SK-N-SH (cell line): ENCODE measurements around the gene SLC23A1. TPM values are rescaled to one million over a fixed set of nuclear protein-coding genes. Genes with fewer than 3 reads are reported as not detected.

Source experiments
- CTCF ChIA-PET: fragments of 300-600, 350-600 bp; formaldehyde crosslinking; extraction: SDS; loops from one replicate; lab custom pipeline; 2021; lab: Yijun Ruan, JAX
- POLR2A ChIA-PET: fragments of 350-600 bp; sonication (Branson Sonifier 250); formaldehyde crosslinking; extraction: SDS; loops from one replicate; lab custom pipeline; 2020; ENCODE audit warnings: antibody characterized with exemption, inconsistent platforms; lab: Yijun Ruan, JAX
- DNase-seq: peaks from one replicate; pipeline ENCODE4 v3.0.0; 2012
- H2AFZ ChIP-seq: fragments of 200-600 bp; sonication (generic); 2 replicates; pipeline ENCODE4 v1.8.1; 2016; ENCODE audit warnings: antibody characterized with exemption, mild to moderate bottlenecking, low read depth
- H3F3A ChIP-seq: fragments of 200-600 bp; sonication (generic); replicated peaks from 2 replicates; pipeline ENCODE3; 2016; ENCODE audit warnings: antibody characterized with exemption, mild to moderate bottlenecking; ENCODE audit not compliant: insufficient read depth
- H3K27ac ChIP-seq, 2 experiments: fragments of 200-500 bp in 1 of 2; fragments of 200-600 bp in 1 of 2; sonication (Bioruptor generic) in 1 of 2; sonication (generic), shearing (Covaris generic) in 1 of 2; 2 replicates each; pipeline versions ENCODE4 v1.5.1 to v1.6.1; 2014 to 2016; ENCODE audit warnings: low read depth in 2 of 2, inconsistent platforms in 1 of 2, low read length in 1 of 2, mild to moderate bottlenecking in 1 of 2, mixed read lengths in 1 of 2
- H3K27me3 ChIP-seq: fragments of 200-600 bp; sonication (generic), shearing (Covaris generic); 2 replicates; pipeline ENCODE4 v1.6.1; 2016; ENCODE audit warnings: mixed run types; ENCODE audit not compliant: insufficient read depth
- H3K36me3 ChIP-seq, 2 experiments: fragments of 200-500 bp in 1 of 2; fragments of 200-600 bp in 1 of 2; sonication (Bioruptor generic) in 1 of 2; sonication (generic) in 1 of 2; replicated peaks in 1 of 2; 2 replicates each; pipeline versions ENCODE3 to v1.5.1; 2014 to 2016; ENCODE audit warnings: low read length in 1 of 2, mild to moderate bottlenecking in 1 of 2; ENCODE audit not compliant: insufficient read depth in 2 of 2, control insufficient read depth in 1 of 2
- H3K4me1 ChIP-seq, 2 experiments: fragments of 200-500 bp in 1 of 2; fragments of 200-600 bp in 1 of 2; sonication (Bioruptor generic) in 1 of 2; sonication (generic), shearing (Covaris generic) in 1 of 2; 2 replicates each; pipeline versions ENCODE4 v1.5.1 to v1.6.1; 2014 to 2016; ENCODE audit warnings: low read depth in 1 of 2, low read length in 1 of 2, mixed run types in 1 of 2; ENCODE audit not compliant: insufficient read depth in 2 of 2, control insufficient read depth in 1 of 2
- H3K4me2 ChIP-seq: fragments of 200-600 bp; sonication (generic), shearing (Covaris generic); 2 replicates; pipeline ENCODE4 v1.6.1; 2017; ENCODE audit warnings: mixed run types
- H3K4me3 ChIP-seq, 2 experiments: fragments of 200-500 bp in 1 of 2; fragments of 200-600 bp in 1 of 2; sonication (Bioruptor generic) in 1 of 2; sonication (generic), shearing (Covaris generic) in 1 of 2; 2 replicates each; pipeline versions ENCODE4 v1.5.1 to v1.8.1; 2014 to 2016; ENCODE audit warnings: low read depth in 2 of 2, inconsistent platforms in 1 of 2, low read length in 1 of 2, mild to moderate bottlenecking in 1 of 2, mixed read lengths in 1 of 2, moderate library complexity in 1 of 2
- H3K79me2 ChIP-seq: fragments of 200-600 bp; sonication (generic); 2 replicates; pipeline ENCODE4 v1.8.1; 2017; ENCODE audit warnings: mild to moderate bottlenecking; ENCODE audit not compliant: insufficient read depth
- H3K9ac ChIP-seq: fragments of 200-600 bp; sonication (generic); 2 replicates; pipeline ENCODE4 v1.6.1; 2017; ENCODE audit warnings: mixed run types
- H3K9me2 ChIP-seq: fragments of 200-600 bp; sonication (generic); 2 replicates; pipeline ENCODE4 v1.6.1; 2017; ENCODE audit warnings: mixed run types
- H3K9me3 ChIP-seq: fragments of 200-600 bp; sonication (generic); 2 replicates; pipeline ENCODE4 v1.6.1; 2017; ENCODE audit warnings: mixed run types, mild to moderate bottlenecking, moderate library complexity
- H4K20me1 ChIP-seq: fragments of 200-600 bp; sonication (generic); 2 replicates; pipeline ENCODE4 v1.6.1; 2017; ENCODE audit warnings: mild to moderate bottlenecking, mixed run types; ENCODE audit not compliant: insufficient read depth
- CHD2 ChIP-seq: fragments of 150-350 bp; IDR thresholded peaks from 2 replicates; pipeline ENCODE4 v1.6.1; 2018; ENCODE audit warnings: low read length; ENCODE audit not compliant: partially characterized antibody
- ELF1 ChIP-seq: IDR thresholded peaks from 2 replicates; pipeline ENCODE4 v1.4.0; 2012
- EP300 ChIP-seq, 2 experiments: IDR thresholded peaks; 2 replicates each; pipeline versions ENCODE4 v1.4.0 to v1.6.1; 2012; ENCODE audit warnings: borderline replicate concordance in 1 of 2, low read depth in 1 of 2, low read length in 1 of 2
- GABPA ChIP-seq: IDR thresholded peaks from 2 replicates; pipeline ENCODE4 v1.4.0; 2012; ENCODE audit warnings: low read depth, mild to moderate bottlenecking
- MAX ChIP-seq: IDR thresholded peaks from 2 replicates; pipeline ENCODE4 v1.4.0; 2012; ENCODE audit warnings: low read depth
- MXI1 ChIP-seq: IDR thresholded peaks from 2 replicates; pipeline ENCODE4 v1.6.1; 2012; ENCODE audit warnings: mild to moderate bottlenecking, low read depth, low read length, improper control_type of control experiment
- RAD21 ChIP-seq: IDR thresholded peaks from 2 replicates; pipeline ENCODE4 v1.6.1; 2012; ENCODE audit warnings: mild to moderate bottlenecking, low read length
- SIN3A ChIP-seq: IDR thresholded peaks from 2 replicates; pipeline ENCODE4 v1.6.1; 2012; ENCODE audit warnings: low read depth, mild to moderate bottlenecking, low read length, moderate library complexity, borderline replicate concordance
- TAF1 ChIP-seq: IDR thresholded peaks from 2 replicates; pipeline ENCODE4 v1.6.1; 2012; ENCODE audit warnings: low read depth, mild to moderate bottlenecking, low read length, moderate library complexity, borderline replicate concordance
- YY1 ChIP-seq: IDR thresholded peaks from 2 replicates; pipeline ENCODE4 v1.4.0; 2012; ENCODE audit warnings: low read depth, mild to moderate bottlenecking
- WGBS: methylation state at CpG from one replicate; pipeline ENCODE4 v1.1.6; 2017; ENCODE audit warnings: low lambda C conversion rate; 5-methylcytosine and 5-hydroxymethylcytosine counted together
- polyA plus RNA-seq, 3 experiments: library from polyadenylated mRNA; depleted of rRNA; stranded (reverse); fragments of >200 nt; gene quantifications; 2 replicates each; pipeline ENCODE4 v1.2.3, GENCODE V29; 2012
- TF ChIP-seq, protein P1 (sequence below): IDR thresholded peaks from 2 replicates; pipeline ENCODE4; 2012
- TF ChIP-seq, protein P2 (sequence below): fragments of 150-350 bp; IDR thresholded peaks from 2 replicates; pipeline ENCODE4 v1.6.1; 2016; ENCODE audit warnings: mild to moderate bottlenecking, low read depth, low read length
- TF ChIP-seq, protein P3 (sequence below): IDR thresholded peaks from 2 replicates; pipeline ENCODE4 v1.4.0; 2012; ENCODE audit warnings: low read depth, borderline replicate concordance
- TF ChIP-seq, protein P4 (sequence below): IDR thresholded peaks from 2 replicates; pipeline ENCODE4 v1.4.0; 2012; ENCODE audit warnings: low read depth, borderline replicate concordance

The SLC23A1 gene
- polyA plus RNA-seq, 1 of the 3 experiments (the other 2 are of a cell fraction) = not detected

GRCh38 chr5:139403787-139404483 lies 20.8 kb upstream of the SLC23A1 start, which contains the start of gene SPATA24:
TSS of gene SPATA24 (minus strand) at chr5:139404089. CDS start at chr5:139404060, 29 bp downstream.
- no peaks in the 10 kb centered on the region for H4K20me1 ChIP-seq
- H3K36me3 ChIP-seq = peaks cover 0 to 2% of the 10 kb centered on the region in 2 experiments
- H3K9me3 ChIP-seq = no peaks in the 10 kb centered on the region
- peaks cover 0 to 13% of the 10 kb centered on the region in 2 experiments; a peak in 1 of 4 replicates for H3K4me1 ChIP-seq
- H3K27me3 ChIP-seq = no peaks in the 10 kb centered on the region
- H3K9ac ChIP-seq = peak within 1 kb of the TSS; percentile 74
- H3K9me2 ChIP-seq = no peaks in the 10 kb centered on the region
- peak; percentile 37; the same call in 1 of the 2 replicates for TF ChIP-seq TAF1
- TF ChIP-seq MAX = peak; percentile 88; the same call in 1 of the 2 replicates
- no peak for TF ChIP-seq RAD21
- peak; percentile 59; the same call in 1 of the 2 replicates for TF ChIP-seq ELF1
- TF ChIP-seq SIN3A = 0 out of 2 replicates have a peak, but pooled peaks have one; percentile 11
- TF ChIP-seq, protein P1, sequence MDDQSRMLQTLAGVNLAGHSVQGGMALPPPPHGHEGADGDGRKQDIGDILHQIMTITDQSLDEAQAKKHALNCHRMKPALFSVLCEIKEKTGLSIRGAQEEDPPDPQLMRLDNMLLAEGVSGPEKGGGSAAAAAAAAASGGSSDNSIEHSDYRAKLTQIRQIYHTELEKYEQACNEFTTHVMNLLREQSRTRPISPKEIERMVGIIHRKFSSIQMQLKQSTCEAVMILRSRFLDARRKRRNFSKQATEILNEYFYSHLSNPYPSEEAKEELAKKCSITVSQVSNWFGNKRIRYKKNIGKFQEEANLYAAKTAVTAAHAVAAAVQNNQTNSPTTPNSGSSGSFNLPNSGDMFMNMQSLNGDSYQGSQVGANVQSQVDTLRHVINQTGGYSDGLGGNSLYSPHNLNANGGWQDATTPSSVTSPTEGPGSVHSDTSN = peak; percentile 39; the same call in 1 of the 2 replicates
- TF ChIP-seq CHD2 = peak; percentile 39
- TF ChIP-seq, protein P2, sequence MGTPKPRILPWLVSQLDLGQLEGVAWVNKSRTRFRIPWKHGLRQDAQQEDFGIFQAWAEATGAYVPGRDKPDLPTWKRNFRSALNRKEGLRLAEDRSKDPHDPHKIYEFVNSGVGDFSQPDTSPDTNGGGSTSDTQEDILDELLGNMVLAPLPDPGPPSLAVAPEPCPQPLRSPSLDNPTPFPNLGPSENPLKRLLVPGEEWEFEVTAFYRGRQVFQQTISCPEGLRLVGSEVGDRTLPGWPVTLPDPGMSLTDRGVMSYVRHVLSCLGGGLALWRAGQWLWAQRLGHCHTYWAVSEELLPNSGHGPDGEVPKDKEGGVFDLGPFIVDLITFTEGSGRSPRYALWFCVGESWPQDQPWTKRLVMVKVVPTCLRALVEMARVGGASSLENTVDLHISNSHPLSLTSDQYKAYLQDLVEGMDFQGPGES = peak; percentile 27; the same call in 1 of the 2 replicates
- no peak for TF ChIP-seq EP300 (IDR thresholded peaks at IDR 0.05; ENCODE audit: borderline replicate concordance in 1 of 2, low read depth in 1 of 2, low read length in 1 of 2)
- TF ChIP-seq GABPA = peak; percentile 40; the same call in 1 of the 2 replicates
- peak; percentile 79 for TF ChIP-seq MXI1
- peak; percentile 91 for TF ChIP-seq YY1
- TF ChIP-seq, protein P3, sequence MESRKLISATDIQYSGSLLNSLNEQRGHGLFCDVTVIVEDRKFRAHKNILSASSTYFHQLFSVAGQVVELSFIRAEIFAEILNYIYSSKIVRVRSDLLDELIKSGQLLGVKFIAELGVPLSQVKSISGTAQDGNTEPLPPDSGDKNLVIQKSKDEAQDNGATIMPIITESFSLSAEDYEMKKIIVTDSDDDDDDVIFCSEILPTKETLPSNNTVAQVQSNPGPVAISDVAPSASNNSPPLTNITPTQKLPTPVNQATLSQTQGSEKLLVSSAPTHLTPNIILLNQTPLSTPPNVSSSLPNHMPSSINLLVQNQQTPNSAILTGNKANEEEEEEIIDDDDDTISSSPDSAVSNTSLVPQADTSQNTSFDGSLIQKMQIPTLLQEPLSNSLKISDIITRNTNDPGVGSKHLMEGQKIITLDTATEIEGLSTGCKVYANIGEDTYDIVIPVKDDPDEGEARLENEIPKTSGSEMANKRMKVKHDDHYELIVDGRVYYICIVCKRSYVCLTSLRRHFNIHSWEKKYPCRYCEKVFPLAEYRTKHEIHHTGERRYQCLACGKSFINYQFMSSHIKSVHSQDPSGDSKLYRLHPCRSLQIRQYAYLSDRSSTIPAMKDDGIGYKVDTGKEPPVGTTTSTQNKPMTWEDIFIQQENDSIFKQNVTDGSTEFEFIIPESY = no peak
- TF ChIP-seq, protein P4, sequence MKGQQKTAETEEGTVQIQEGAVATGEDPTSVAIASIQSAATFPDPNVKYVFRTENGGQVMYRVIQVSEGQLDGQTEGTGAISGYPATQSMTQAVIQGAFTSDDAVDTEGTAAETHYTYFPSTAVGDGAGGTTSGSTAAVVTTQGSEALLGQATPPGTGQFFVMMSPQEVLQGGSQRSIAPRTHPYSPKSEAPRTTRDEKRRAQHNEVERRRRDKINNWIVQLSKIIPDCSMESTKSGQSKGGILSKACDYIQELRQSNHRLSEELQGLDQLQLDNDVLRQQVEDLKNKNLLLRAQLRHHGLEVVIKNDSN = no peak
- 4% methylated on average over 21 of the region's 41 CpGs for WGBS
- peak within 1 kb of the TSS; percentile 76 for H3K4me2 ChIP-seq
- ChIA-PET CTCF (interaction anchor here (0.6 to 3.4 kb wide), 7 partner anchors 11 to 940 kb away, joined by 3 to 29 read pairs (median 7); partner anchors contain the start of genes DNAJC18, MZB1 and PROB1), POLR2A (interaction anchor here (0.5 to 1.1 kb wide), 6 partner anchors 10 to 301 kb away, joined by 3 to 5 read pairs (median 4); partner anchors contain the start of genes DNAJC18 and PROB1)
- H3K4me3 ChIP-seq = peak within 1 kb of the TSS; percentile 57 to 66
- H3K27ac ChIP-seq = peak within 1 kb of the TSS; percentile 94 to 95
- H2AFZ ChIP-seq = peak within 1 kb of the TSS; percentile 82
- peaks cover 8% of the 10 kb centered on the region for H3F3A ChIP-seq
- DNase-seq = peak; percentile 95
- H3K79me2 ChIP-seq = no peaks in the 10 kb centered on the region
